ENCODE results near the gene NID1. TPM values are rescaled to one million over a fixed set of nuclear protein-coding genes. Genes with fewer than 3 reads are reported as not detected.

NID1 gene
- total RNA-seq, 1 donor from 2014 or later, result 107 TPM

- H3K4me3 ChIP-seq (ENCODE audit: low read length in 3 of 3), result no peak overlapping the region
- H3K4me1 ChIP-seq (ENCODE audit: control insufficient read depth in 3 of 3, insufficient read depth in 3 of 3, low read length in 3 of 3), result peaks cover 0 to 11% (median 2%) of the 10 kb centered on the region in 3 donors
- no peak overlapping the region for H3K27ac ChIP-seq (ENCODE audit: low read depth, low read length)
- no peaks in the 10 kb centered on the region for H3K27me3 ChIP-seq (ENCODE audit: control insufficient read depth in 3 of 3, insufficient read depth in 3 of 3, low read length in 3 of 3)
- H3K36me3 ChIP-seq (ENCODE audit: control insufficient read depth in 3 of 3, insufficient read depth in 3 of 3, low read length in 3 of 3), result no peaks in the 10 kb centered on the region
- no peaks in the 10 kb centered on the region for H3K9me3 ChIP-seq (ENCODE audit: control insufficient read depth in 3 of 3, low read length in 3 of 3)
- no peak overlapping the region for H3K9ac ChIP-seq (ENCODE audit: low read depth in 1 of 3, low read length in 3 of 3)
Observed at GRCh38 chr1:235942979-235943575, 121.8 kb downstream of the NID1 start.

GRCh38 chr1:235942625-235942934 is 122.3 kb downstream of the NID1 start:
- Histone ChIP-seq H3K36me3 (ENCODE audit: control insufficient read depth in 3 of 3, insufficient read depth in 3 of 3, low read length in 3 of 3) (no peaks in the 10 kb centered on the region), H3K27ac (ENCODE audit: low read depth, low read length) (no peak overlapping the region), H3K4me3 (ENCODE audit: low read length in 3 of 3) (no peak overlapping the region), H3K9ac (ENCODE audit: low read depth in 1 of 3, low read length in 3 of 3) (no peak overlapping the region), H3K4me1 (ENCODE audit: control insufficient read depth in 3 of 3, insufficient read depth in 3 of 3, low read length in 3 of 3) (peaks cover 0 to 11% (median 2%) of the 10 kb centered on the region in 3 donors), H3K9me3 (ENCODE audit: control insufficient read depth in 3 of 3, low read length in 3 of 3) (no peaks in the 10 kb centered on the region), H3K27me3 (ENCODE audit: control insufficient read depth in 3 of 3, insufficient read depth in 3 of 3, low read length in 3 of 3) (no peaks in the 10 kb centered on the region)

GRCh38 chr1:235941876-235942624 is 122.8 kb downstream of the NID1 start:
- Histone ChIP-seq H3K27ac (ENCODE audit: low read depth, low read length) (no peak overlapping the region), H3K4me3 (ENCODE audit: low read length in 3 of 3) (no peak overlapping the region), H3K36me3 (ENCODE audit: control insufficient read depth in 3 of 3, insufficient read depth in 3 of 3, low read length in 3 of 3) (no peaks in the 10 kb centered on the region), H3K9ac (ENCODE audit: low read depth in 1 of 3, low read length in 3 of 3) (no peak overlapping the region), H3K9me3 (ENCODE audit: control insufficient read depth in 3 of 3, low read length in 3 of 3) (no peaks in the 10 kb centered on the region), H3K4me1 (ENCODE audit: control insufficient read depth in 3 of 3, insufficient read depth in 3 of 3, low read length in 3 of 3) (peaks cover 0 to 11% (median 2%) of the 10 kb centered on the region in 3 donors), H3K27me3 (ENCODE audit: control insufficient read depth in 3 of 3, insufficient read depth in 3 of 3, low read length in 3 of 3) (no peaks in the 10 kb centered on the region)

GRCh38 chr1:235940285-235940684 is 124.6 kb downstream of the NID1 start:
- peaks cover 0 to 11% (median 5%) of the 10 kb centered on the region in 3 donors for H3K4me1 ChIP-seq (ENCODE audit: control insufficient read depth in 3 of 3, insufficient read depth in 3 of 3, low read length in 3 of 3)

GRCh38 chr1:235939480-235939775 is 125.5 kb downstream of the NID1 start:
- Histone ChIP-seq H3K9ac (ENCODE audit: low read depth in 1 of 3, low read length in 3 of 3) (no peak overlapping the region), H3K9me3 (ENCODE audit: control insufficient read depth in 3 of 3, low read length in 3 of 3) (no peaks in the 10 kb centered on the region), H3K4me3 (ENCODE audit: low read length in 3 of 3) (no peak overlapping the region), H3K36me3 (ENCODE audit: control insufficient read depth in 3 of 3, insufficient read depth in 3 of 3, low read length in 3 of 3) (no peaks in the 10 kb centered on the region), H3K27ac (ENCODE audit: low read depth, low read length) (no peak overlapping the region), H3K27me3 (ENCODE audit: control insufficient read depth in 3 of 3, insufficient read depth in 3 of 3, low read length in 3 of 3) (no peaks in the 10 kb centered on the region), H3K4me1 (ENCODE audit: control insufficient read depth in 3 of 3, insufficient read depth in 3 of 3, low read length in 3 of 3) (peaks cover 0 to 11% (median 5%) of the 10 kb centered on the region in 3 donors)

More at GRCh38 chr1:235940285-235940684, 124.6 kb downstream of the NID1 start:
- Histone ChIP-seq H3K27ac (ENCODE audit: low read depth, low read length) (no peak overlapping the region), H3K27me3 (ENCODE audit: control insufficient read depth in 3 of 3, insufficient read depth in 3 of 3, low read length in 3 of 3) (no peaks in the 10 kb centered on the region), H3K9me3 (ENCODE audit: control insufficient read depth in 3 of 3, low read length in 3 of 3) (no peaks in the 10 kb centered on the region), H3K36me3 (ENCODE audit: control insufficient read depth in 3 of 3, insufficient read depth in 3 of 3, low read length in 3 of 3) (no peaks in the 10 kb centered on the region), H3K4me3 (ENCODE audit: low read length in 3 of 3) (no peak overlapping the region), H3K9ac (ENCODE audit: low read depth in 1 of 3, low read length in 3 of 3) (no peak overlapping the region)

- H3K27me3 ChIP-seq (ENCODE audit: control insufficient read depth in 3 of 3, insufficient read depth in 3 of 3, low read length in 3 of 3), result no peaks in the 10 kb centered on the region
- no peaks in the 10 kb centered on the region for H3K9me3 ChIP-seq (ENCODE audit: control insufficient read depth in 3 of 3, low read length in 3 of 3)
- no peak overlapping the region for H3K9ac ChIP-seq (ENCODE audit: low read depth in 1 of 3, low read length in 3 of 3)
- H3K4me3 ChIP-seq (ENCODE audit: low read length in 3 of 3), result no peak overlapping the region
- H3K36me3 ChIP-seq (ENCODE audit: control insufficient read depth in 3 of 3, insufficient read depth in 3 of 3, low read length in 3 of 3), result no peaks in the 10 kb centered on the region
- H3K27ac ChIP-seq (ENCODE audit: low read depth, low read length), result no peak overlapping the region
- peaks cover 0 to 9% (median 5%) of the 10 kb centered on the region in 3 donors for H3K4me1 ChIP-seq (ENCODE audit: control insufficient read depth in 3 of 3, insufficient read depth in 3 of 3, low read length in 3 of 3)
Observed at GRCh38 chr1:235938709-235939479, 126.0 kb downstream of the NID1 start.

- no peak overlapping the region for H3K9ac ChIP-seq (ENCODE audit: low read depth in 1 of 3, low read length in 3 of 3)
- H3K4me1 ChIP-seq (ENCODE audit: control insufficient read depth in 3 of 3, insufficient read depth in 3 of 3, low read length in 3 of 3), result peaks cover 0 to 8% (median 5%) of the 10 kb centered on the region in 3 donors
- no peak overlapping the region for H3K27ac ChIP-seq (ENCODE audit: low read depth, low read length)
- H3K36me3 ChIP-seq (ENCODE audit: control insufficient read depth in 3 of 3, insufficient read depth in 3 of 3, low read length in 3 of 3), result no peaks in the 10 kb centered on the region
- H3K9me3 ChIP-seq (ENCODE audit: control insufficient read depth in 3 of 3, low read length in 3 of 3), result no peaks in the 10 kb centered on the region
- no peaks in the 10 kb centered on the region for H3K27me3 ChIP-seq (ENCODE audit: control insufficient read depth in 3 of 3, insufficient read depth in 3 of 3, low read length in 3 of 3)
- no peak overlapping the region for H3K4me3 ChIP-seq (ENCODE audit: low read length in 3 of 3)
Observed at GRCh38 chr1:235937123-235937522, 127.8 kb downstream of the NID1 start.

GRCh38 chr1:235935235-235936225 is 129.4 kb downstream of the NID1 start:
- no peaks in the 10 kb centered on the region for H3K27me3 ChIP-seq (ENCODE audit: control insufficient read depth in 3 of 3, insufficient read depth in 3 of 3, low read length in 3 of 3)
- H3K27ac ChIP-seq (ENCODE audit: low read depth, low read length), result no peak overlapping the region
- H3K4me1 ChIP-seq (ENCODE audit: control insufficient read depth in 3 of 3, insufficient read depth in 3 of 3, low read length in 3 of 3), result peaks cover 0 to 8% (median 5%) of the 10 kb centered on the region in 3 donors
- no peak overlapping the region for H3K4me3 ChIP-seq (ENCODE audit: low read length in 3 of 3)
- H3K9me3 ChIP-seq (ENCODE audit: control insufficient read depth in 3 of 3, low read length in 3 of 3), result no peaks in the 10 kb centered on the region
- no peaks in the 10 kb centered on the region for H3K36me3 ChIP-seq (ENCODE audit: control insufficient read depth in 3 of 3, insufficient read depth in 3 of 3, low read length in 3 of 3)
- no peak overlapping the region for H3K9ac ChIP-seq (ENCODE audit: low read depth in 1 of 3, low read length in 3 of 3)

- Histone ChIP-seq H3K27ac (ENCODE audit: low read depth, low read length) (no peak overlapping the region), H3K4me1 (ENCODE audit: control insufficient read depth in 3 of 3, insufficient read depth in 3 of 3, low read length in 3 of 3) (peaks cover 0 to 8% (median 5%) of the 10 kb centered on the region in 3 donors), H3K36me3 (ENCODE audit: control insufficient read depth in 3 of 3, insufficient read depth in 3 of 3, low read length in 3 of 3) (no peaks in the 10 kb centered on the region), H3K9ac (ENCODE audit: low read depth in 1 of 3, low read length in 3 of 3) (no peak overlapping the region), H3K27me3 (ENCODE audit: control insufficient read depth in 3 of 3, insufficient read depth in 3 of 3, low read length in 3 of 3) (no peaks in the 10 kb centered on the region), H3K4me3 (ENCODE audit: low read length in 3 of 3) (no peak overlapping the region), H3K9me3 (ENCODE audit: control insufficient read depth in 3 of 3, low read length in 3 of 3) (no peaks in the 10 kb centered on the region)
Observed at GRCh38 chr1:235933766-235934116, 131.1 kb downstream of the NID1 start.
